NCI-H1436 treated with DMSO at 0.1 percent for 48 hours (cell line): ENCODE data around the gene TEAD1.

Experiments used
- DNase-seq: peaks from one replicate; lab custom pipeline; 2025; lab: John Stamatoyannopoulos, UW

The TEAD1 gene

DNA sequence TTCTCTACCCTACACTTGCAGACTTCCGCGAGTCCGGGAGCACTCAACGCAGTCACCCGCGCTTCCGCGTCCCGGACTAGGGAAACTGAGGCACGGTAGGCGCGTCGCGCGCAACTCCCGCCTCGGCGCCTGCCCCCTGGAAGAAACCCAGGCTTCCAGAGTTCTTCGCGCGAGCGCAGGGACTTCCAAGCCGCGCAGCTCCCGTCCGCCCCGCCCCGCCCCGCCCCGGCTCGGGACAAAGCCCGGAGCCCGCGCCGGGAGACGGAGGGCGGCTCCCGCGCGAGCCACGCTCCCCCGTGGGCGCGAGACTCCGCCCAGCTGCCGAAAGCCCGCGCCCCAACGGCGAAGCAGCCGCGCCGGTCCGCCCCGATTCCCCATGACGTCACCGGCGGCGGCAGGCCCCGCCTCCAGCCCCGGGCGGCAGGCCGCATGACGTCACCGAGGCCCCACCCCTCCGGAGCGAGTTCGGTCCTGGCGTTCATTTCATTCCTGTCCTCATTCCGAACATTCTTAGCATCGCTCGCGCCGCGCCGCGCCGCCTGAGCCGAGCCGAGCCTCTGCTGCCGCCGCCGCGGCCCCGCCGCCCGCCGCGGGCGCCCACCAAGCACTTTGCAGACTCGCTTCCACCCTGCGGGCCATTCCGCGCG, at the start of gene TEAD1:
TEAD1 (plus strand) TSS at position 498 of the 647 bp plus-strand sequence.
- peak; percentile 59 for DNase-seq

DNA sequence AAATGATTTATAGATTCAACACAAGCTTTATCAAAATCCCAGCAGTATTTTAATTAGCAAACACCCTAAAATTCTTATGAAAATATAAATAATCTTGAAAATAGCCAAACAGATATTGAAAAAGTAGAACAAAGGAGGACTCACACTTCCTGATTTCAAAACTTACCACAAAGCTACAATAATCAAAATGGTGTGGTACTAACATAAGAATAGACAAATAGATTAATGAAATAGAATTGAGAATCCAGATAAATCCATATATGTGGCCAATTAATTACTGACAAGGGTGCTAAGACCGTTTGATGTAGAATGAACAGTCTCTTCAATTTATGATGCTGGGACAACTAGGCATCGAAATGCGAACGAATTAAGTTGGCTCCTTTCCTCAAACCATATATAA, 49.6 kb upstream of the TEAD1 start:
- no peak for DNase-seq

- no peak for DNase-seq
Observed at GRCh38 chr11:12625438-12626071, 48.7 kb upstream of the TEAD1 start.

- no peak for DNase-seq
Observed at GRCh38 chr11:12626616-12627015, 47.6 kb upstream of the TEAD1 start.

DNA sequence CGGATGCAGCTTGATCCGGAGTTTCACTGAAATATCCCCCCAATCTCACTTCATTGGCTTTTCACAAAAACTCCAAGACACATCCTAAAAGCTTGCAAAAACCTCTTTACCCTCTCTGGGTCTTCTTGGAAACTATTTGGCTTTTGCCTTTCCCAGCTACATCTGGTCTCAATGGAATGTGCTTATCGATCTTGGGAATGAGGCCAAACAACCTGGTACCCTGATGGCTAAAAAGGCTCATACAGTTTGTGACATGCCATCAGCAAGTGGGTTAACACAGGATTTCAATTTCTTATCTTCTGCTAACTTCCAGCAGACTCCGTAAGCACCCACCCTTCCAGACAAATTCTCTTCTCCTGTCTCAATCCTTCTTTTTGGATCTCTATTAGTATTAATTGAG, 45.9 kb upstream of the TEAD1 start:
- no peak for DNase-seq

- DNase-seq = no peak
Observed at GRCh38 chr11:12629601-12630313, 44.5 kb upstream of the TEAD1 start.

DNA sequence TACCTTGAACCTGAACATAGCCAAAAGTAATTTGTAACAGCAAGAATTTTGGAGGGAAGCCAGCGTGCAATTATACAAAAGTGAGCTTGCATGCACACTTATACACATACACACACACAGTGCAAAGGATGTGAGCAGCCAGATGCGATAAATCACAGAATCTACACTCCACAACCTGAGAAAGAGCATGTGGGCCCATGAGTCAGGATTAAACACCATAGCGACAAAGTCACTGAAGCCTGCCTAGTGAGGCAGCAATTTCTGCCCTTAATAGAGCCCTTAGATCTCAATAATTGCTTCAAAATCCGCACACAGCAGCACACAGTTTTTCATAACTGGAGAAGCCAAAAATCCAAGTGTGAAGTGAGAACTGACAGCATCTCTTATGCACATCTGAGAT, 42.6 kb upstream of the TEAD1 start:
- DNase-seq = no peak

DNA sequence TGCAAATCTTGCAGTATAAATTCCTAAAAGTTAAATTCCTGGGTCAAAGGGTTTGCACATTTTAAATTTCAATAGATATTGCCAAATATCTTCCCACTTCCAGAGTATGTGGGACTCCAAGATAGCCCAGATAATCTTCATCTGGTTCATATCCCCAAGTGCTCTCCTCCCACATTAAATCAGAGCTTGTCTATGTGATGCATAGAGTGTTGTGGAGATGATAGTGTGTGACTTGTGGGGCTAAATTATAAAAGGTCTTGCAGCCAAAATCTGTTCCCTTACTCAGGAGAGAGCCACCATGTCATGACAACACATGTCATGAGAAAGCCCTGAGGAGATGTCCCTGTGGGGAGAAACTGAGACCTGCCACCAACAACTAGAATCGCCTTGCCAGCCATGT, 39.9 kb upstream of the TEAD1 start:
- DNase-seq = no peak

- DNase-seq = no peak
Observed at GRCh38 chr11:12636871-12637410, 37.3 kb upstream of the TEAD1 start.

DNA sequence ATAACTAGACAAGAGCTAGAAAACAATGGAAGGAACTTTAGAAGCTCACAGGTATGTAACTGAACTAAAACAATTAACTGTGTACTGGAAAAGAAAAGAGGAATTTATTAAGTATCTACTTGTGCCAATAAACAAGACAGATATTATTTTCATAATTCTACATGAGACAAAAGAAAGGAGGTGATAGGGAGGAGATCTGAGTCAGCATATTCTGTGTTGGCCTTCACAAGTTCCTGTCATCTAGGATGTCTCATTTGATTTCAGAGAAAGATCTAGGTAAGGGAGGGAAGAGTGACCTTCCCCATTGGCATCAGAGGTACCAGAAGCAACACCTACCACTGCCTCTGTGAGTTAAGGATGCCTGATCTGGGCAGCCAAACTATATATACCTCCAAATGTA, 34.8 kb upstream of the TEAD1 start:
- DNase-seq = no peak

DNA sequence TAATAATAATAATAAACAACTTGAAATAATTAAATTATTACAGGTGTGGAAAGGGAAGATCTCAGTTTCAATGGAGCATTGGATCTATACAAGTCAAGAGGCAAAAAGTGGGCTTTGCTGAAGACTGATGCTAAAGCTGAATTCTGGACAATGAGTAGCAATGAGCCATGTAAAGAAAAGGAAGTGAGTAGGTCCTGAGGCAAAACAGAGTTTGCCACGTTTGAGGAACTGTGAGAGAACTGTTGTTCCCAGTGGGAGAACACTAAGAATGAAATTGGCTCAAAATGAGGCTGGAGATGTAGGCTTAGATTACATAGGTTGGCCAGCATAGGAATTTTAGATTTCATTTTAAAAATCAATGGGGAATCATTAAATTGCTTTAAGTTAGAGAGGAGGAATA, 33.9 kb upstream of the TEAD1 start:
- no peak for DNase-seq

- DNase-seq = no peak
Observed at GRCh38 chr11:12640926-12641849, 33.0 kb upstream of the TEAD1 start.

DNA sequence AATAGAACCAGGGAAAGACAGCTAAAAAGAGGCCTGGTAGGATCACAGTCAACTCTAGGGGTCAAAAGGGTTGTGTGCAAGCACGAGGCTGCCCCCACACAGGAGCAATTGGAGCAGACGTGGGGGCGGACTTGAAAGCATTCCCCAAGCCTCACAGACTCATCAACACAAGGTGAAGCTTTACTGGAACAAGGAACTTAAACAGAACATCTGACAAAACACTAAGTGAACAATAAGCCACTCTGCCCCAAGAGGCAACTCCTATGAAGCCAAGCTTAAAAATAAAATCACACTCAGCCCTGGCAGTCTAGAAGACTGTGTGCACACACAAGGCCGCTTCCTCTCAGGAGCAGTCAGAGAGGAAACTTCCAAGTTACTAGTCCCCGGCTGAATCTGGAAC, 32.2 kb upstream of the TEAD1 start:
- no peak for DNase-seq

GRCh38 chr11:12642806-12643428, 31.3 kb upstream of the TEAD1 start:
- DNase-seq = no peak

DNA sequence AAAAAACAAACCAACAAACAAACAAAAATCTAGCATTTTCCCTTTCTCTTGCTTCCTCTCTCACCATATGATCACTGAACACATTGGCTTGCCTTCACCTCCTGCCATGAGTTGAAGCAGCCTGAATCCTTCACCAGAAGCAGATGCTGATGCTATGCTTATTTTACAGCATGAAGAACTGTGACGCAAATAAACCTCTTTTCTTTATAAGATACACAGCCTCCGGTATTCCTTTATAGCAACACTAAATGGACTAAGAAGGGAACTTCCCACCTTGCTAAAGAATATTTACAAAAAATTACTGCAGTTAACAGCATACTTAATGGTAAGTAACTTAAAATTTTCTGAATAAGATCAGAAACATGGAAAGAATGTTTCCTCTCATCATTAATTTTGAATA, 27.7 kb upstream of the TEAD1 start:
- no peak for DNase-seq

DNA sequence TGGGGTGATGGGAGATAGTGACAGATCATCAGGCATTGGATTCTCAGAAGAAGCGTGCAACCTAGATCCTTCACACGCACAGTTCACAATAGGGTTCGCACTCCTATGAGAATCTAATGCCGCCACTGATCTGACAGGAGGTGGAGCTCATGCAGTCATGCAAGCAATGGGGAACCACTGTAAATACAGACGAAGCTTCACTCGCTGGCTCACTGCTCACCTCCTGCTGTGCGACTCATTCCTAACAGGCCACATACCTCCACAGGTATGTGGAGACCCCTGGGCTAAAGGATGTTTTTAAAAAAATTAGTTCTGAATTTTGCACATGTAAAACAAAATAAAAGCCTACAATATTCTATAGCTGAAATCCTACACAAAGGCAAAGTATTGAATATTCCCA, 20.5 kb upstream of the TEAD1 start:
- no peak for DNase-seq

DNA sequence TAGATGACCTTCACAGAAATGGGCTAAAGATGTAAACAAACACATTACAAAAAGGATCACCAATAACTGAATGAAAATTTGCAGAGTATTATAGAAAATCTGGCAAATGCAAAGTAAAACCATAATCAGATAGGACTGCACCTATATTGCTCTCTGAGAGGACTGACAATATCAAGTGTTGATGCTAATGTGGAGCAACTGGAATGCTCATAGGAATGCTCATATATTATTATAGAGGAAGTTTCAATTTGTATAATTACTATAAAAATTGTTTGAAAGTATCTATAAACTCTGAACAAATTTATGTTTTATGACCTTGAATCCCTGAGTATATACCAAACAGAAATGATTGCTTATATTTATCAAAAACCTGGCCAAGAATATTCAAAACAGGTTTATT, 18.4 kb upstream of the TEAD1 start:
- DNase-seq = no peak

DNA sequence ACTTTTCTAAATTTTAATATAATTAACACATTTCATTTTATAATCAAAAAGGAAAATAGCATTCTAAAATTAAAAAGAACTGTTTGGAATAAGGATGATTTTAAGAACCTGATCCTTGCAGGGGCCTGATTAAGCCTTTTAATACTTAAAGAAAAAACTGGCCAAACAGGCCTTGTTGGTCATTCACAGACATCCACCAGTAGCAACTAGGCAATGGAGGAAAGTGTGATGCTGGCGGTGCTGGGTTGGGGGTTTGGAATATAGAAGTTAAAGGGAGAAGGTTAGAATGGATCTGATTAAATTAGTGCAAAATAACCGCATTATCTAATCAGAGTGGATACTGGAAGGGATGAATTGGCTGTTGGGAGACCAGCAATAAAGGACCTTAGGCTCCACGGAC, 16.9 kb upstream of the TEAD1 start:
- DNase-seq = no peak

DNA sequence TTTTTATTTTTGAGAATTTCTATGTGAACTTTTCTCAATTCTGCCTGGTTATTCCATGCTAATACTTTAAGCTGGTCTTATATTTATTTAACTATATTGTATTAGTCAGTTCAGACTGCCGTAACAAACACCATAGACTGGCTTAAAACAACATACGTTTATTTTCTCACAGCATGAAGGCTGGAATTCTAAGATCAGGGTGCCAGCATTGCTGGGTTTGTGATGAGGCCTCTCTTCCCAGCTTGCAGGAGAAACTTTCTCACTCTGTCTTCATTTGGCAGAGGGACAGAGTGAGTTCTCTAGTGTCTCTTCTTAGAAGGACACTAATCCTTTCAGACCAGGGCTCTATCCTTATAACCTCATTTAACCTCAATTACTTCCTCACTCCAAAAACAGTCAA, 16.2 kb upstream of the TEAD1 start:
- no peak for DNase-seq

GRCh38 chr11:12662101-12662689, 12.0 kb upstream of the TEAD1 start:
- no peak for DNase-seq

GRCh38 chr11:12664385-12664784, 9.8 kb upstream of the TEAD1 start:
- DNase-seq = no peak
